WTC11 (cell line): Measurements from ENCODE around the gene C15orf39.

Experiments used
- GABPB1 ChIP-seq: sonication (generic); formaldehyde crosslinking; IDR thresholded peaks from 2 replicates; pipeline ENCODE4 v1.8.1; 2023; ENCODE audit warnings: mild to moderate bottlenecking, missing genetic modification reagents
- JUN ChIP-seq: sonication (generic); formaldehyde crosslinking; IDR thresholded peaks from 2 replicates; pipeline ENCODE4 v1.8.0; 2023; ENCODE audit warnings: mild to moderate bottlenecking, missing genetic modification reagents
- NFE2L1 ChIP-seq: sonication (generic); formaldehyde crosslinking; IDR thresholded peaks from 2 replicates; pipeline ENCODE4 v1.8.1; 2023; ENCODE audit warnings: missing genetic modification reagents
- PRRX2 ChIP-seq: fragments of 250-450 bp; sonication (Bioruptor Pico); IDR thresholded peaks from 2 replicates; pipeline ENCODE4 v1.8.0; 2021; ENCODE audit warnings: mild to moderate bottlenecking
- RELA ChIP-seq: sonication (generic); formaldehyde crosslinking; IDR thresholded peaks from 2 replicates; pipeline ENCODE4 v1.8.1; 2022; ENCODE audit warnings: missing genetic modification reagents, mild to moderate bottlenecking, borderline replicate concordance
- TF ChIP-seq, protein P1 (sequence below): fragments of 200-600 bp; IDR thresholded peaks from 2 replicates; pipeline ENCODE4 v1.8.0; 2022; ENCODE audit warnings: antibody characterized with exemption
- TF ChIP-seq, protein P2 (sequence below): sonication (generic); formaldehyde crosslinking; IDR thresholded peaks from 2 replicates; pipeline ENCODE4 v1.8.1; 2023; ENCODE audit warnings: mild to moderate bottlenecking, missing genetic modification reagents, moderate library complexity

DNA sequence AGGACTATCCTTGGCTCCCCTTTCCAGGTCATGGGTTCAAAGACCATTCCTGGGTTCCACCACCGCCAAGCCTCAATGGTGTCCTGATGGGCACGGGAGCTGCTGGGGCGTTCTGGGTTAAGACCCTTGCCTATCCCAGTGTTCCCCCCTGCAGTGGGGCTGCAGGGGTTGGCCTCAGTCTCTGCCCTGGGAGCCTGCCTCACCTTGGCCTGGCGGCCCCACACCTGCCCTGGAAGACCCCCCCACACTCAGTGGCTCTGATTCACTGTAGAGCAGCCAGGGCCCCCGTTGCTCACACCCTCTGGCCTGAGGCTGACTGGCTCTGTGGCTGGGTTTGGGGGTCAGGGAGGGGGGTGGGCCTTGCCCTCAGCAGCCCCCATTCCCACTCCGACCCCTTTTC lies 22.0 kb downstream of the C15orf39 start:
- TF ChIP-seq NFE2L1 (CRISPR knock-in tag) (no peak), GABPB1 (CRISPR knock-in tag) (no peak), RELA (CRISPR knock-in tag) (no peak), JUN (CRISPR knock-in tag) (no peak), PRRX2 (CRISPR knock-in tag) (no peak)
- TF ChIP-seq, protein P1, sequence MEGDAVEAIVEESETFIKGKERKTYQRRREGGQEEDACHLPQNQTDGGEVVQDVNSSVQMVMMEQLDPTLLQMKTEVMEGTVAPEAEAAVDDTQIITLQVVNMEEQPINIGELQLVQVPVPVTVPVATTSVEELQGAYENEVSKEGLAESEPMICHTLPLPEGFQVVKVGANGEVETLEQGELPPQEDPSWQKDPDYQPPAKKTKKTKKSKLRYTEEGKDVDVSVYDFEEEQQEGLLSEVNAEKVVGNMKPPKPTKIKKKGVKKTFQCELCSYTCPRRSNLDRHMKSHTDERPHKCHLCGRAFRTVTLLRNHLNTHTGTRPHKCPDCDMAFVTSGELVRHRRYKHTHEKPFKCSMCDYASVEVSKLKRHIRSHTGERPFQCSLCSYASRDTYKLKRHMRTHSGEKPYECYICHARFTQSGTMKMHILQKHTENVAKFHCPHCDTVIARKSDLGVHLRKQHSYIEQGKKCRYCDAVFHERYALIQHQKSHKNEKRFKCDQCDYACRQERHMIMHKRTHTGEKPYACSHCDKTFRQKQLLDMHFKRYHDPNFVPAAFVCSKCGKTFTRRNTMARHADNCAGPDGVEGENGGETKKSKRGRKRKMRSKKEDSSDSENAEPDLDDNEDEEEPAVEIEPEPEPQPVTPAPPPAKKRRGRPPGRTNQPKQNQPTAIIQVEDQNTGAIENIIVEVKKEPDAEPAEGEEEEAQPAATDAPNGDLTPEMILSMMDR: no peak
- TF ChIP-seq, protein P2, sequence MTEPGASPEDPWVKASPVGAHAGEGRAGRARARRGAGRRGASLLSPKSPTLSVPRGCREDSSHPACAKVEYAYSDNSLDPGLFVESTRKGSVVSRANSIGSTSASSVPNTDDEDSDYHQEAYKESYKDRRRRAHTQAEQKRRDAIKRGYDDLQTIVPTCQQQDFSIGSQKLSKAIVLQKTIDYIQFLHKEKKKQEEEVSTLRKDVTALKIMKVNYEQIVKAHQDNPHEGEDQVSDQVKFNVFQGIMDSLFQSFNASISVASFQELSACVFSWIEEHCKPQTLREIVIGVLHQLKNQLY (CRISPR knock-in tag): no peak
